Measurements from ENCODE around the gene OLAH.

Gene OLAH

GRCh38 chr10:15072358-15072757 lies 28.6 kb downstream of the OLAH start:
- Histone ChIP-seq H3K4me3 (ENCODE audit: low read depth in 1 of 2, low read length in 2 of 2) (no peak overlapping the region), H3K36me3 (ENCODE audit: insufficient read depth, low read length) (no peaks in the 10 kb centered on the region), H3K27ac (ENCODE audit: low read depth, low read length) (no peak overlapping the region), H3K27me3 (ENCODE audit: control insufficient read depth in 1 of 2, insufficient read depth in 2 of 2, low read length in 2 of 2) (no peaks in the 10 kb centered on the region), H3K4me1 (ENCODE audit: insufficient read depth, low read length) (no peaks in the 10 kb centered on the region), H3K9me3 (ENCODE audit: low read length) (no peaks in the 10 kb centered on the region), H3K9ac (ENCODE audit: low read length) (no peak overlapping the region)

DNA sequence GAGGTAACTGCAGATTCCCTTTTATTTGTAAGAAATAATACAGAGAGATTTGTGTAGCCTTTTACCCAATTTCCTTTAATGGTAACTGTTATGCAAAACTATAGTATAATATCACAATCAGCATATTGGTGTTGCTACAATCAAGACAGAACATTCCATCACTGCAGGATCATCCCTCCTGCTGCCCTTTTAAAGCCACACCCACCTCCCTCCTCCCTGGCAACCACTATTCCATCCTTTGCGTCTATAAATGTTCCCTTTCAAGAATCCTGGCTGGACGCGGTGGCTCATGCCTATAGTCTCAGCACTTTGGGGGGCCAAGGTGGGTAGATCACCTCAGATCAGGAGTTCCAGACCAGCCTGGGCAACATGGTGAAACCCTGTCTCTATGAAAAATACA lies 31.7 kb downstream of the OLAH start:
- Histone ChIP-seq H3K27me3 (ENCODE audit: control insufficient read depth in 1 of 2, insufficient read depth in 2 of 2, low read length in 2 of 2) (no peaks in the 10 kb centered on the region), H3K27ac (ENCODE audit: low read depth, low read length) (no peak overlapping the region), H3K9me3 (ENCODE audit: low read length) (no peaks in the 10 kb centered on the region), H3K4me3 (ENCODE audit: low read depth in 1 of 2, low read length in 2 of 2) (no peak overlapping the region), H3K36me3 (ENCODE audit: insufficient read depth, low read length) (no peaks in the 10 kb centered on the region), H3K9ac (ENCODE audit: low read length) (no peak overlapping the region), H3K4me1 (ENCODE audit: insufficient read depth, low read length) (no peaks in the 10 kb centered on the region)

DNA sequence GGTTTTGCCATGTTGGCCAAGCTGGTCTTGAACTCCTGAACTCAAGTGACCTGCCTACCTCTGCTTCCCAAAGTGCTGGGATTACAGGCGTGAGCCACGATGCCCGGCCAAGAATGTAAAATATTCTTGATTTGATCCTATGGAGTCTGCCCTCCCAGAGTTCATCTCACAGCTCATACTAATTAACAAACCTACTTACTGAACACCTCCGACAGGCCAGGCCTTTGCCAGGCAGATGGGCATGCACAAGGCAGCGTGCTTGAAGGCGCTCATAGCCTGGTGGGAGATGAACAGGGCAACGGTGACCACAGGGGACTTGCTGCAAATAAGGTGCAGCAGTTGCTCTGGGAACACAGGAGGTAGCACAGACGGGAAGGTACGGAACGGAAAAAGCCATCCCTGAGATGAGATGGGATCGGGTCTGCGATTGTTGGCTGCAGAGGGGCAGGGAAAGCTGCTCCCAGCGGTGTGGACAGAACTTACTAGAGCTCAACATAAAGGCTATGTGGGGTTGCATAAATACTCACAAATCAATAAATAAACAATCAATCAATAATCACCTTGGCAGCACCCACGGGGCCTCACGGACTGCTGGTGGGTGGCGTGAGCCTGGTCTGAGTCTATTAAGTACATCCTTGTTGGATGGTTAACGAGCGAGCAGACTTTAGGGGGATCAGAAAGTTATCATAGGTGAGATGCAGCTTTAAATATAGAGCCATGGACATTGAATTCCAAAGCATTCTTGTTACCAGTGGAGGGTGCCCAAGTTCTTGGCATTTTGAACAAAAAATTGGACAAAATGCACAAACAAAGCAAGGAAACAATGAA lies 40.1 kb downstream of the OLAH start:
- H3K9me3 ChIP-seq (ENCODE audit: low read length): no peaks in the 10 kb centered on the region
- H3K4me3 ChIP-seq (ENCODE audit: low read depth in 1 of 2, low read length in 2 of 2): peak overlapping the region; percentile 42 to 63
- no peaks in the 10 kb centered on the region for H3K36me3 ChIP-seq (ENCODE audit: insufficient read depth, low read length)
- peak overlapping the region; percentile 30 for H3K9ac ChIP-seq (ENCODE audit: low read length)
- no peak overlapping the region for H3K27ac ChIP-seq (ENCODE audit: low read depth, low read length)
- H3K27me3 ChIP-seq (ENCODE audit: control insufficient read depth in 1 of 2, insufficient read depth in 2 of 2, low read length in 2 of 2): no peaks in the 10 kb centered on the region
- H3K4me1 ChIP-seq (ENCODE audit: insufficient read depth, low read length): peaks cover 5% of the 10 kb centered on the region

DNA sequence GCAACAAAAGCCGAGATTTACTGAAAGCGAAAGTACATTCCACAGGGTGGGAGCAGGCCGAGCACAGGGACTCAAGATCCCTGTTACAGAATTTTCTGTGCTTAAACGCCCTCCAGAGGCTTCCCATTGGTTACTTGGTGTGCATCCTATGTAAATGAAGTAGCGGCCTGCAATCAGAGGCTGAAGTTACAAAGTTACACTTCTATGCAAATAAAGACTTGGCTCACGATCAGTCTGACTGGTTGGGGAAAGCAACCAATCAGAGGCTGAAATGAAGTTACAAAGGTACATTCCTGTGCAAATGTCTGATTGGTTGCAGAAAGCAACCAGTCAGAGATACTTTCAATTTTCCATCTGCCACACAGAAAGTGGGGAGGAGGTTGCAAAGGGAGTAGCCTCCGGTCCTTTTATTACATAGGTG lies 40.8 kb downstream of the OLAH start:
- peaks cover 5% of the 10 kb centered on the region for H3K4me1 ChIP-seq (ENCODE audit: insufficient read depth, low read length)
- H3K9me3 ChIP-seq (ENCODE audit: low read length): no peaks in the 10 kb centered on the region
- H3K36me3 ChIP-seq (ENCODE audit: insufficient read depth, low read length): no peaks in the 10 kb centered on the region
- peak overlapping the region; percentile 42 to 63 for H3K4me3 ChIP-seq (ENCODE audit: low read depth in 1 of 2, low read length in 2 of 2)
- H3K27me3 ChIP-seq (ENCODE audit: control insufficient read depth in 1 of 2, insufficient read depth in 2 of 2, low read length in 2 of 2): no peaks in the 10 kb centered on the region
- H3K27ac ChIP-seq (ENCODE audit: low read depth, low read length): no peak overlapping the region
- H3K9ac ChIP-seq (ENCODE audit: low read length): peak overlapping the region; percentile 30

DNA sequence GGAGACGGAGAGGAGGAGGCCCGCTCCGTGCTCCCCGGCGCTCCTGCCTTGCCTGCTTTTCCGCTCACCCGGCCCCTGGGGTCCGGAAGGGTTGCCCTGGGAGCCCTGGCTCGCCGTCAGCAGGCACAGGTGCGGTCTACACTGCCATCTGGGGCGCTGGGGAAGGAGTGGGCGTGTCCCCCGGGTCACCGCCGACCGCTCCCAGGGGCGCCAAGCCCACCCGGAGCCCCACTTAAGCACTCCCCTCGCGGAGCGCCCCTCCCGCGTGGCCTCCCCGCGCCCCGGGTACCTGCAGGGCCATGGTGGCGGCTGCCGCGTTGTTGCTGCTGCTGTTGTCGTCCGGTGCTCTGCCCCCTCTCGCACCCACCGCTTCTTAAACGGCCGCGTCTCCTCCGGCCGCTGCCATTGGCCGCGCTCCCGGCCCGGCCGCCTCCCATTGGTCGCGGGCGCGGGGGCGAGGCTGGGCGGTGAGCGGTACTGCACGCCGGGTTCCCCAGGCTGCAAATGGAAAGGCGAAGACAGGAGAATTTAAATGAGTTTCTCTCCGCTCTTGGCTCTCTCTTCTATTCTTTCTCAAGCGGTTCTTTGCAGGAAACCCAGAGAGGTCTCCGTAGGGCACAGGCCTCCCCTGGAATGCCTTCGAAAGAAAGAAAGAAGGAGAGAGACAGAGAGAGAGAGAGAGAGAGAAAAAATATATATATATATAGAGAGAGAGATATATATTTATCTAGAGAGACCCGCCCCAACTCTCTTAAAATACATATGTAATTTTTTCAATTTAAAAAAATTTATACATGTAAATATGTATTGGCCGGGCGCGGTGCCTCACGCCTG lies 44.9 kb downstream of the OLAH start, which contains the start of gene ACBD7:
TSS of gene ACBD7 (minus strand) at position 349 of the 834 bp plus-strand sequence. CDS start at position 301, 48 bp downstream.
- peaks cover 5% of the 10 kb centered on the region for H3K4me1 ChIP-seq (ENCODE audit: insufficient read depth, low read length)
- peak within 1 kb of the TSS; percentile 55 to 74 for H3K4me3 ChIP-seq (ENCODE audit: low read depth in 1 of 2, low read length in 2 of 2)
- H3K9ac ChIP-seq (ENCODE audit: low read length): no peak within 1 kb of the TSS
- no peak within 1 kb of the TSS for H3K27ac ChIP-seq (ENCODE audit: low read depth, low read length)
- no peaks in the 10 kb centered on the region for H3K36me3 ChIP-seq (ENCODE audit: insufficient read depth, low read length)
- no peaks in the 10 kb centered on the region for H3K27me3 ChIP-seq (ENCODE audit: control insufficient read depth in 1 of 2, insufficient read depth in 2 of 2, low read length in 2 of 2)
- no peaks in the 10 kb centered on the region for H3K9me3 ChIP-seq (ENCODE audit: low read length)

GRCh38 chr10:15091418-15091817 lies 47.7 kb downstream of the OLAH start:
- H3K27ac ChIP-seq (ENCODE audit: low read depth, low read length): no peak overlapping the region
- no peak overlapping the region for H3K4me3 ChIP-seq (ENCODE audit: low read depth in 1 of 2, low read length in 2 of 2)
- H3K9ac ChIP-seq (ENCODE audit: low read length): no peak overlapping the region
- H3K9me3 ChIP-seq (ENCODE audit: low read length): no peaks in the 10 kb centered on the region
- no peaks in the 10 kb centered on the region for H3K36me3 ChIP-seq (ENCODE audit: insufficient read depth, low read length)
- H3K4me1 ChIP-seq (ENCODE audit: insufficient read depth, low read length): peaks cover 2% of the 10 kb centered on the region
- H3K27me3 ChIP-seq (ENCODE audit: control insufficient read depth in 1 of 2, insufficient read depth in 2 of 2, low read length in 2 of 2): no peaks in the 10 kb centered on the region

DNA sequence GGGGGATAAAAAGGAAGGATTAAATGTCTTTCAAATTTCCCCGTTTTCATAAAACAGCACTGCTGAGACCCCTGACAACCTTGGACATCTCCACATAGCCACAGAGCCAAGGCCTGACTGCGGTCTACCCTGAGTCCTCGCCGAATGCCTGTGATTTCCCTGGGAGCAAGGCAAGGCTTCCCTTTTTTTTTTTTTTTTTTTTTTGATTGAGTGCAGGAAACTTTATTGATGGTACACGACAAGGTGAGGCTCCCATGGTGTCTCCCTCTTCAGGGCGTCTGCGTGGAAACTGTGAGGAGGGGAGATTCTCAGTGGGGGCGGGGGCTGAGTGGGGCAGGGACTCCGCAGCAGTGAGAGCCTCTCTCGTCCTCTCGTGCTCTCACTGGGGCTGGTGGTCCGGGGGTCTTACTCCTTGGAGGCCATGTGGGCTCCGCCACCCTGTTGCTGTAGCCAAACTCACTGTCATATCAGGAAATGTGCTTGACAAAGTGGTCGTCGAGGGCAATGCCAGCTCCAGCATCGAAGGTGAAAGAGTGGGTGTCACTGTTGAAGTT lies 49.2 kb downstream of the OLAH start:
- H3K9ac ChIP-seq (ENCODE audit: low read length): no peak overlapping the region
- no peaks in the 10 kb centered on the region for H3K9me3 ChIP-seq (ENCODE audit: low read length)
- no peaks in the 10 kb centered on the region for H3K36me3 ChIP-seq (ENCODE audit: insufficient read depth, low read length)
- peaks cover 7% of the 10 kb centered on the region for H3K4me1 ChIP-seq (ENCODE audit: insufficient read depth, low read length)
- no peak overlapping the region for H3K27ac ChIP-seq (ENCODE audit: low read depth, low read length)
- no peak overlapping the region for H3K4me3 ChIP-seq (ENCODE audit: low read depth in 1 of 2, low read length in 2 of 2)
- H3K27me3 ChIP-seq (ENCODE audit: control insufficient read depth in 1 of 2, insufficient read depth in 2 of 2, low read length in 2 of 2): no peaks in the 10 kb centered on the region

- H3K27ac ChIP-seq (ENCODE audit: low read depth, low read length): peak overlapping the region; percentile 99
- peaks cover 21% of the 10 kb centered on the region for H3K4me1 ChIP-seq (ENCODE audit: insufficient read depth, low read length)
- peaks cover under 1% of the 10 kb centered on the region for H3K36me3 ChIP-seq (ENCODE audit: insufficient read depth, low read length)
- no peaks in the 10 kb centered on the region for H3K9me3 ChIP-seq (ENCODE audit: low read length)
- peak overlapping the region; percentile 87 to 95 for H3K4me3 ChIP-seq (ENCODE audit: low read depth in 1 of 2, low read length in 2 of 2)
- H3K9ac ChIP-seq (ENCODE audit: low read length): peak overlapping the region; percentile 83
- no peaks in the 10 kb centered on the region for H3K27me3 ChIP-seq (ENCODE audit: control insufficient read depth in 1 of 2, insufficient read depth in 2 of 2, low read length in 2 of 2)
Observed at GRCh38 chr10:15096661-15097010, 52.9 kb downstream of the OLAH start.

DNA sequence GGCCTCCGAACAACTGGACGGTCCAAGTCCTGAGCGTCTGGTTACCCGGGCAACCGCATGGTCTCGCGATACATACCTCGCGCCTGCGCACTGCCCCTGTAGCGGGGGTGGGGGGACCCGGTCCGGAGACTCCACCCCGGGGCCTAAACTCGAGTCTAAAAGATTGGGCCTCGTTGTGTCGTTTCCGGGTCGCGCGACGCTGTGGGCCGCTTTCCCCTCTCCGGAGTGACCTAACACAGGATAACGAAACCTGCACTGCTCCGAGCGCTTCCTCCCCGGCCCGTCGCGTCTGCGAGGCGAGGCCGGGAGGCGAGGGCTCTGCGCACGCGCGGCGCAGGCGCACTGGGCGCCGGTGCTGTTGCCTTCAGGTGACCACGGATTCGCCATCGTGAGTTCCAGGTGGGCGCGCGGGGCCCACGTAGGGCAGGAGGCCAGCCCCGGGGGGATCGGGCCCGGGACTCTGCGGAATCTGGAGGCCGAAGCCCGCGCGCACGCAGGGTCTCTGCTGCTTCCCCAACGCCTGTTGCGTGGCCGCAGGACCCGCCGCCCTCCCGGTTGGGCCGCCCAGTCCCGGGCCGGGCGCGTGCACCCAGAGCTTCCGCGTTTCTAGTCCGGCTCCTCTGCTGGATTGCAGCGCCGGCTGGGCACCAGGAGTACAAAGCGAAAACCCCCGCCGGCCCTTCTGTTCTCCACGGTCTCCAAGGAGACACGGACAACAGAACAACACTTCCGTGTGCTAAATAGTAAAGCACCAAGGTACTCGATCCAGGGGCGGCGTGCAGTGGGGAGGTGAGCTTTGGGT lies 53.5 kb downstream of the OLAH start, which contains the start of gene RPP38:
TSS of gene RPP38 (plus strand) at position 345 of the 802 bp plus-strand sequence. CDS start 5,960 bp downstream, outside the sequence.
- Histone ChIP-seq H3K9me3 (ENCODE audit: low read length) (no peaks in the 10 kb centered on the region), H3K9ac (ENCODE audit: low read length) (peak within 1 kb of the TSS; percentile 83), H3K27ac (ENCODE audit: low read depth, low read length) (peak within 1 kb of the TSS; percentile 99), H3K4me1 (ENCODE audit: insufficient read depth, low read length) (peaks cover 21% of the 10 kb centered on the region), H3K27me3 (ENCODE audit: control insufficient read depth in 1 of 2, insufficient read depth in 2 of 2, low read length in 2 of 2) (no peaks in the 10 kb centered on the region), H3K36me3 (ENCODE audit: insufficient read depth, low read length) (peaks cover 6% of the 10 kb centered on the region), H3K4me3 (ENCODE audit: low read depth in 1 of 2, low read length in 2 of 2) (peak within 1 kb of the TSS; percentile 87 to 95)

DNA sequence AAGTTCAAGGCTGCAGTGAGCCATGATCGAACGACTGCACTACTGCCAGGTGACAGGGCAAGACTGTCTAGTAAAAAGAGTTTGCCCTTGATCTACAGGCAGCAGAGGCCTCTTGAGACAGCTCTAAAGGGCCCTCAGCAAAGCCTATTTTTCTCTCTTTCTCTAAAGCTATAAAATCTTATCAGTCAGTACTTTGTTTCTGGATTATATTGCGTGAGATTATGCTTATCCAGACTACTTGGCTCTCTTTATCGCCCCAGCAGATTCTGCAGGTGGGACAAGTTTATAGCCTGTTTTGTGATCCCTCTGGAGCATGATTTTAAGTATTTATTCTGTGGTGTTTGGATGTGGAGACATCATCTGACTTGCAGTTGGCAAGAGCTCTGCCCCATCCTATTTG lies 56.1 kb downstream of the OLAH start:
- peaks cover 21% of the 10 kb centered on the region for H3K4me1 ChIP-seq (ENCODE audit: insufficient read depth, low read length)
- no peaks in the 10 kb centered on the region for H3K27me3 ChIP-seq (ENCODE audit: control insufficient read depth in 1 of 2, insufficient read depth in 2 of 2, low read length in 2 of 2)
- H3K4me3 ChIP-seq (ENCODE audit: low read depth in 1 of 2, low read length in 2 of 2): no peak overlapping the region
- H3K36me3 ChIP-seq (ENCODE audit: insufficient read depth, low read length): peaks cover 24% of the 10 kb centered on the region
- no peak overlapping the region for H3K27ac ChIP-seq (ENCODE audit: low read depth, low read length)
- no peak overlapping the region for H3K9ac ChIP-seq (ENCODE audit: low read length)
- H3K9me3 ChIP-seq (ENCODE audit: low read length): no peaks in the 10 kb centered on the region
